ENCODE results near the gene GPD2. TPM values are rescaled to one million over a fixed set of nuclear protein-coding genes. Genes with fewer than 3 reads are reported as not detected.

The GPD2 gene
- total RNA-seq, 4 donors from 2014 or later, result 16.7 to 51.5 (median 26.8) TPM

GRCh38 chr2:156581280-156581679 lies 145.1 kb downstream of the GPD2 start:
- Histone ChIP-seq H3K36me3 (peaks cover 0 to 37% of the 10 kb centered on the region in 2 donors), H3K27me3 (no peaks in the 10 kb centered on the region), H3K9me3 (no peaks in the 10 kb centered on the region), H3K4me3 (no peak overlapping the region), H3K4me1 (no peaks in the 10 kb centered on the region), H3K27ac (no peak overlapping the region)
- ATAC-seq, result no peak
- TF ChIP-seq POLR2A (IDR thresholded peaks at IDR 0.05) (no peak), EP300 (IDR thresholded peaks at IDR 0.05) (no peak), CTCF (IDR thresholded peaks at IDR 0.05) (no peak), POLR2AphosphoS5 (IDR thresholded peaks at IDR 0.05) (no peak)
- WGBS, 2 donors (ENCODE audit: low coverage in 1 of 2), result 78 to 86% methylated on average over 2 of the region's 2 CpGs

- no peak for TF ChIP-seq POLR2AphosphoS5 (IDR thresholded peaks at IDR 0.05)
- no peak for TF ChIP-seq POLR2A (IDR thresholded peaks at IDR 0.05)
- no peak for TF ChIP-seq EP300 (IDR thresholded peaks at IDR 0.05)
- no peak for TF ChIP-seq CTCF (IDR thresholded peaks at IDR 0.05)
- no peak for ATAC-seq
- Histone ChIP-seq H3K4me1 (peaks cover 0 to 9% (median 2%) of the 10 kb centered on the region in 3 donors), H3K9me3 (no peaks in the 10 kb centered on the region), H3K36me3 (peaks cover 0 to 27% of the 10 kb centered on the region in 2 donors), H3K4me3 (no peak overlapping the region), H3K27ac (no peak overlapping the region), H3K27me3 (no peaks in the 10 kb centered on the region)
- WGBS, 2 donors (ENCODE audit: low coverage in 1 of 2), result 90 to 100% methylated on average over 1 of the region's 1 CpG
These were observed 149.3 kb downstream of the GPD2 start for GRCh38 chr2:156585457-156585856.

GRCh38 chr2:156586621-156587020 lies 150.4 kb downstream of the GPD2 start:
- H3K4me1 ChIP-seq, result peaks cover 0 to 9% (median 2%) of the 10 kb centered on the region in 3 donors
- TF ChIP-seq POLR2AphosphoS5 (IDR thresholded peaks at IDR 0.05) (no peak), POLR2A (IDR thresholded peaks at IDR 0.05) (no peak), EP300 (IDR thresholded peaks at IDR 0.05) (no peak), CTCF (IDR thresholded peaks at IDR 0.05) (no peak)
- ATAC-seq, result no peak
- no peaks in the 10 kb centered on the region for H3K9me3 ChIP-seq
- peaks cover 0 to 27% of the 10 kb centered on the region in 2 donors for H3K36me3 ChIP-seq
- H3K27ac ChIP-seq, result no peak overlapping the region
- H3K4me3 ChIP-seq, result no peak overlapping the region
- H3K27me3 ChIP-seq, result no peaks in the 10 kb centered on the region
- WGBS, 2 donors (ENCODE audit: low coverage in 1 of 2), result 73 to 94% methylated on average over 2 of the region's 2 CpGs

GRCh38 chr2:156589381-156590079 lies 153.4 kb downstream of the GPD2 start:
- peak; percentile 62 for ATAC-seq
- 11 to 16% methylated on average over 10 of the region's 10 CpGs for WGBS, 2 donors (ENCODE audit: low coverage in 1 of 2)
- H3K27ac ChIP-seq, result no peak overlapping the region

More at GRCh38 chr2:156589381-156590079, 153.4 kb downstream of the GPD2 start:
- no peaks in the 10 kb centered on the region for H3K9me3 ChIP-seq
- TF ChIP-seq POLR2AphosphoS5 (IDR thresholded peaks at IDR 0.05) (no peak), CTCF (IDR thresholded peaks at IDR 0.05) (peak; percentile 21 to 67 (median 50))
- H3K4me3 ChIP-seq, result no peak overlapping the region
- peaks cover 0 to 8% of the 10 kb centered on the region in 2 donors for H3K36me3 ChIP-seq
- H3K4me1 ChIP-seq, result peaks cover 0 to 9% (median 2%) of the 10 kb centered on the region in 3 donors
- H3K27me3 ChIP-seq, result no peaks in the 10 kb centered on the region
